ENCODE data around the gene CSF2RB. TPM values are rescaled to one million over a fixed set of nuclear protein-coding genes. Genes with fewer than 3 reads are reported as not detected.

Gene CSF2RB
- total RNA-seq, 1 experiment from 2014 or later, result not detected

- Mint-ChIP-seq H3K9me3 (no peaks in the 10 kb centered on the region; a peak in 1 of 5 replicates), H3K36me3 (ENCODE audit: insufficient read depth in 1 of 3, low read depth in 3 of 3) (no peaks in the 10 kb centered on the region), H3K27ac (no peak overlapping the region), H3K4me1 (peaks cover 0 to 7% of the 10 kb centered on the region in 2 experiments; a peak in 3 of 4 replicates), H3K4me3 (no peak overlapping the region), H3K27me3 (ENCODE audit: low read depth) (peaks cover 47% of the 10 kb centered on the region)
- Histone ChIP-seq H2BK12ac (ENCODE audit: insufficient read length, low read depth, low read length) (no peak overlapping the region), H3K9ac (ENCODE audit: extremely low read depth, insufficient read length, low read length) (no peak overlapping the region), H3K79me2 (ENCODE audit: insufficient read depth, low read length) (no peaks in the 10 kb centered on the region), H3K4ac (ENCODE audit: low read depth, low read length) (no peak overlapping the region), H2BK5ac (ENCODE audit: insufficient read length, low read length) (no peak overlapping the region), H4K91ac (ENCODE audit: insufficient read length, low read depth, low read length) (no peak overlapping the region), H3K56ac (ENCODE audit: insufficient read length, low read depth, low read length) (no peak overlapping the region), H4K5ac (ENCODE audit: insufficient read length, low read depth, low read length) (no peak overlapping the region), H2AK5ac (ENCODE audit: insufficient read length, low read length) (no peak overlapping the region), H3K9me3 (ENCODE audit: control insufficient read depth, low read depth, low read length) (no peaks in the 10 kb centered on the region), H3K14ac (ENCODE audit: insufficient read depth, low read length) (no peak overlapping the region; the same call in 1 of the 2 replicates), H3K23ac (ENCODE audit: insufficient read length, low read depth, low read length) (no peak overlapping the region), H2BK120ac (ENCODE audit: low read depth, low read length, poor library complexity, severe bottlenecking) (no peak overlapping the region), H3K4me1 (ENCODE audit: insufficient read depth, low read length) (no peaks in the 10 kb centered on the region), H3T11ph (ENCODE audit: low read length) (no peak overlapping the region), H2BK15ac (ENCODE audit: low read depth, low read length) (no peak overlapping the region), H4K8ac (replicated peaks; ENCODE audit: insufficient read length, low read depth, low read length) (no peak overlapping the region), H3K27ac (ENCODE audit: insufficient read length, low read depth, low read length) (no peak overlapping the region), H3K27me3 (ENCODE audit: insufficient read depth, low read length) (no peaks in the 10 kb centered on the region; the same call in 1 of the 2 replicates), H4K20me1 (ENCODE audit: control insufficient read depth, insufficient read depth, insufficient read length) (no peaks in the 10 kb centered on the region), H3K18ac (ENCODE audit: insufficient read length, low read depth, low read length) (no peak overlapping the region), H3K4me2 (ENCODE audit: insufficient read depth, insufficient read length, low read length) (no peak overlapping the region), H3K23me2 (ENCODE audit: insufficient read length, low read depth, low read length, poor library complexity, severe bottlenecking) (no peaks in the 10 kb centered on the region), H2AFZ (ENCODE audit: low read length) (no peak overlapping the region), H2BK20ac (ENCODE audit: low read depth, low read length, poor library complexity, severe bottlenecking) (no peak overlapping the region), H3K79me1 (ENCODE audit: insufficient read depth, low read depth, low read length, poor library complexity, severe bottlenecking) (no peaks in the 10 kb centered on the region)
- no peak for DNase-seq
- WGBS (ENCODE audit: extremely low coverage, insufficient read length, low lambda C conversion rate), result no CpG with 5 or more reads among the region's 6 CpGs
- no peak for TF ChIP-seq CTCF (conservative IDR thresholded peaks at IDR 0.05)
These were observed 12.9 kb downstream of the CSF2RB start for GRCh38 chr22:36926309-36926708.
